Lung (tissue), 12 donors: Measurements from ENCODE around the gene CCDC102A. TPM values are rescaled to one million over a fixed set of nuclear protein-coding genes. Genes with fewer than 3 reads are reported as not detected.

Experiments used
- ATAC-seq: fragments of 200-7000 bp; cut with Tn5 transposase; one replicate; pipeline ENCODE4 v1.9.1; 2020; ENCODE audit warnings: moderate number of reproducible peaks; ENCODE audit not compliant: insufficient read depth, low FRiP score
- DNase-seq, 3 donors: peaks; one replicate each; pipeline ENCODE4 v3.0.0-alpha.2; 2013 to 2017
- H3K27ac ChIP-seq, 2 donors: one replicate each; pipeline ENCODE4 v1.5.1; 2013; ENCODE audit warnings: mild to moderate bottlenecking in 2 of 2, moderate library complexity in 2 of 2, control low read depth in 1 of 2, inconsistent platforms in 1 of 2, low read depth in 1 of 2, low read length in 1 of 2
- H3K27me3 ChIP-seq, 3 donors: one replicate each; pipeline ENCODE4 v1.5.1; 2013; ENCODE audit warnings: low read length in 2 of 3; ENCODE audit not compliant: control insufficient read depth in 3 of 3, insufficient read depth in 3 of 3
- H3K36me3 ChIP-seq, 4 donors: one replicate each; pipeline ENCODE4 v1.5.1; 2013; ENCODE audit warnings: low read length in 4 of 4, mild to moderate bottlenecking in 1 of 4, moderate library complexity in 1 of 4; ENCODE audit not compliant: control insufficient read depth in 4 of 4, insufficient read depth in 4 of 4
- H3K4me1 ChIP-seq, 5 donors: one replicate each; pipeline ENCODE4 v1.5.1; 2013; ENCODE audit warnings: low read length in 5 of 5, mild to moderate bottlenecking in 2 of 5, moderate library complexity in 1 of 5; ENCODE audit not compliant: control insufficient read depth in 5 of 5, insufficient read depth in 5 of 5
- H3K4me3 ChIP-seq: one replicate; pipeline ENCODE4 v1.5.1; 2013; ENCODE audit warnings: mild to moderate bottlenecking, control low read depth, moderate library complexity
- H3K9ac ChIP-seq, 2 donors: one replicate each; pipeline ENCODE4 v1.5.1; 2013; ENCODE audit warnings: low read length in 2 of 2, control low read depth in 1 of 2; ENCODE audit not compliant: insufficient read depth in 1 of 2
- H3K9me3 ChIP-seq, 4 donors: one replicate each; pipeline ENCODE4 v1.5.1; 2013; ENCODE audit warnings: low read length in 3 of 4, mild to moderate bottlenecking in 1 of 4, moderate library complexity in 1 of 4; ENCODE audit not compliant: control insufficient read depth in 4 of 4, insufficient read depth in 3 of 4
- CTCF ChIP-seq: IDR thresholded peaks from 2 replicates; pipeline ENCODE4 v1.5.1; 2012; ENCODE audit warnings: mild to moderate bottlenecking; ENCODE audit errors: control extremely low read depth, extremely low read depth
- WGBS, 2 donors: extraction: QIAGEN DNeasy Blood & Tissue Kit; methylation state at CpG; one replicate each; pipeline ENCODE4 v1.1.7; 2013; 5-methylcytosine and 5-hydroxymethylcytosine counted together
- polyA plus RNA-seq, 2 donors: library from polyadenylated mRNA; stranded (reverse); fragments of 200-250 nt; gene quantifications; one replicate each; pipeline ENCODE4 v1.2.1, GENCODE V29; 2013
- total RNA-seq, 2 donors: library from RNA; depleted of rRNA in 1 of 2; stranded (reverse); fragments of >200 nt in 1 of 2; gene quantifications; one replicate each; pipeline ENCODE4 v1.2.1, GENCODE V29; 2014 to 2021
- donor health status: control.
- donor health status: control.
- donor health status: Bipolar disorder and iron deficiency.
- donor health status: healthy.
- donor health status: DM: yes; HTN: yes; CAD: no.

CCDC102A gene
- total and polyA plus RNA-seq, 4 donors = 3.6 to 14.0 (median 6.9) TPM

GRCh38 chr16:57540906-57541753 is 4.8 kb upstream of the CCDC102A start:
- no peaks in the 10 kb centered on the region for H3K36me3 ChIP-seq
- WGBS, 2 donors = 71 to 79% methylated on average over 12 of the region's 12 CpGs
- peaks cover 0 to 7% (median 0%) of the 10 kb centered on the region in 5 donors for H3K4me1 ChIP-seq
- H3K9me3 ChIP-seq = no peaks in the 10 kb centered on the region
- TF ChIP-seq CTCF = no peak
- H3K9ac ChIP-seq = no peak overlapping the region
- ATAC-seq (no peak), DNase-seq (no peak)
- H3K4me3 ChIP-seq = no peak overlapping the region
- H3K27me3 ChIP-seq = no peaks in the 10 kb centered on the region
- no peak overlapping the region for H3K27ac ChIP-seq

- peaks cover 0 to 7% (median 0%) of the 10 kb centered on the region in 5 donors for H3K4me1 ChIP-seq
- H3K4me3 ChIP-seq = no peak overlapping the region
- H3K36me3 ChIP-seq = no peaks in the 10 kb centered on the region
- no peak for TF ChIP-seq CTCF
- WGBS, 2 donors = 89 to 100% methylated on average over 2 of the region's 2 CpGs
- H3K9me3 ChIP-seq = no peaks in the 10 kb centered on the region
- no peaks in the 10 kb centered on the region for H3K27me3 ChIP-seq
- no peak for ATAC-seq
- DNase-seq = no peak
- no peak overlapping the region for H3K27ac ChIP-seq
- no peak overlapping the region for H3K9ac ChIP-seq
These were observed 4.0 kb upstream of the CCDC102A start for GRCh38 chr16:57540387-57540786.

- no peak for ATAC-seq
- Histone ChIP-seq H3K9me3 (no peaks in the 10 kb centered on the region), H3K9ac (no peak overlapping the region), H3K36me3 (no peaks in the 10 kb centered on the region), H3K4me1 (peaks cover 0 to 15% (median 0%) of the 10 kb centered on the region in 5 donors), H3K27ac (no peak overlapping the region), H3K27me3 (no peaks in the 10 kb centered on the region), H3K4me3 (no peak overlapping the region)
- no peak for TF ChIP-seq CTCF
- 75% methylated on average over 10 of the region's 10 CpGs for WGBS, 2 donors
- no peak for DNase-seq
These were observed 2.9 kb upstream of the CCDC102A start for GRCh38 chr16:57539072-57539796.
